GM19043 (cell line): Measurements from ENCODE around the gene TPR.

ENCODE experiments used
- ATAC-seq: cut with Tn5 transposase; IDR thresholded peaks from one replicate; pipeline ENCODE4 v1.9.1; 2021; ENCODE audit warnings: low read depth; ENCODE audit not compliant: unreplicated experiment

Gene TPR

GRCh38 chr1:186330758-186331157 is 44.3 kb downstream of the TPR start:
- ATAC-seq, result no peak

GRCh38 chr1:186327331-186327730 is 47.7 kb downstream of the TPR start:
- ATAC-seq, result no peak

- ATAC-seq, result no peak
Measured at GRCh38 chr1:186326009-186326408, 49.0 kb downstream of the TPR start.

- no peak for ATAC-seq
Measured at GRCh38 chr1:186325239-186325638, 49.8 kb downstream of the TPR start.

- no peak for ATAC-seq
Measured at GRCh38 chr1:186323865-186324264, 51.2 kb downstream of the TPR start.

DNA sequence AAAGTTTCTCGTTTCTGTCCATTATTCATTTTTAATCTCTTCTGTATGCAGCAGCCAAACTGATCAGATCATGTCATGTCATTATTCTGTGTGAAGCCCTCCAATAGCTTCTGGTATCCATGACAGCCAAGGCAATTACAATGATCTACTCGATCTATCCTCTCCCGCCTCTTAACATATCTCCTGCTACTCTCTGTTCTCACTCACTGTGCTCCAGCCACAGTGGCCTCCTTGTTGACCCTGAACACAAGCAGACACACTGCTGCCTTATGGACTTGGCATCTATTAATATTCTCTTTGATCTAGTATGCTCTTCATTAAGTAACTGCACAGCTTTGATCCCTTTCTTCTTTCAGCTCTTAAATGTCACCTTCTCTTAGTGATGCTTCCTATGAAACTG is 59.5 kb downstream of the TPR start:
- ATAC-seq, result no peak

GRCh38 chr1:186311375-186312051 is 63.5 kb downstream of the TPR start:
- ATAC-seq, result no peak

- ATAC-seq, result no peak
Measured at GRCh38 chr1:186310307-186310706, 64.7 kb downstream of the TPR start.

DNA sequence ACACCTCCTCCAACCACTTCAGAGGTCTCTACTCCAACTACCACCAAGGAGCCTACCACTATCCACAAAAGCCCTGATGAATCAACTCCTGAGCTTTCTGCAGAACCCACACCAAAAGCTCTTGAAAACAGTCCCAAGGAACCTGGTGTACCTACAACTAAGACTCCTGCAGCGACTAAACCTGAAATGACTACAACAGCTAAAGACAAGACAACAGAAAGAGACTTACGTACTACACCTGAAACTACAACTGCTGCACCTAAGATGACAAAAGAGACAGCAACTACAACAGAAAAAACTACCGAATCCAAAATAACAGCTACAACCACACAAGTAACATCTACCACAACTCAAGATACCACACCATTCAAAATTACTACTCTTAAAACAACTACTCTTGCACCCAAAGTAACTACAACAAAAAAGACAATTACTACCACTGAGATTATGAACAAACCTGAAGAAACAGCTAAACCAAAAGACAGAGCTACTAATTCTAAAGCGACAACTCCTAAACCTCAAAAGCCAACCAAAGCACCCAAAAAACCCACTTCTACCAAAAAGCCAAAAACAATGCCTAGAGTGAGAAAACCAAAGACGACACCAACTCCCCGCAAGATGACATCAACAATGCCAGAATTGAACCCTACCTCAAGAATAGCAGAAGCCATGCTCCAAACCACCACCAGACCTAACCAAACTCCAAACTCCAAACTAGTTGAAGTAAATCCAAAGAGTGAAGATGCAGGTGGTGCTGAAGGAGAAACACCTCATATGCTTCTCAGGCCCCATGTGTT is 66.6 kb downstream of the TPR start:
- no peak for ATAC-seq

GRCh38 chr1:186307445-186307844 is 67.6 kb downstream of the TPR start:
- ATAC-seq, result no peak

GRCh38 chr1:186306533-186306932 is 68.5 kb downstream of the TPR start:
- no peak for ATAC-seq

DNA sequence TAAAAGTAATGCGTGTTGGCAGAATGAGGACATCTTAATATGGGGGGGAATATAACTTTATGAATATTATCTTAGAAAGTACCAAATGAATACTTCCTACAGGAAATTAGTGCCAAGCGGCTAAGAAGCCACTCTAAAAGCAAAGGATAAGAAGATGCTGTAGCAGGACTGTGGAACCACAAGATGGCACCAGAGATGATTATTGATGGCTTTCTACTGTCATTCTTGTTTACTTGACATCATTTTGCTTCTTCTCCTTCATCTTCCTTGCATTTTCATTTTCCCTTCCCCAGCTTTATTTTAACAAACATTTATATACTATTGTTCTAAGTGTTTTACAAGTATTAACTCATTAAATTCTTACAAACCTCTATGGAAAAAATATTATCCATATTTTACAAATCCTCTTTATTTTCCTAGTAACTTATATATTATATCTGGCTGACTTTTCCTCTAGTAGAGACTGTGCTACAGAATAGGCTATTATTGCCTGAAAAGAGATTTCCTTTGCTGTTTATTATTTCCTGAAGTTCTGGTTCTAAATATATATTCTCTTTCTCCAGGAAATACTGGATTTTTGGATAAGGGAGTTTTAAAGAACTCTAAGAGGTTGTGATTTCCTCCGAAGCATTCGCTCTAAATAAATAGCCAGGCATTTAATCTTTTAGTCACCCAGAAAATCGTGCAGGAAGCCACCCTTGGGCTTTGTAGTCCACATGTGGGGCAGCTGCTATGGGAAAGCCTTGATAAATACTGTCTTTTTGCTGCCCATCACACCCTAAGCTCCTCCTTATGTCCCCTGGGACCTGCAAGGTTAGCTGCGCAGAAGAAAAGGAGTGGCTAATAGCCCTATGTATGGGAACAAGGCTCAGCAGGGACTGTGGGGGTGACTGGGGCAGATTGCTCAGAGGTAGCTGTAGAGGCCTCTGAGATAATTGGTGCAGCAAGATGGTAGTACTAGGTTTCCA is 69.8 kb downstream of the TPR start:
- ATAC-seq, result no peak

- ATAC-seq, result no peak
Measured at GRCh38 chr1:186303911-186304310, 71.1 kb downstream of the TPR start.

- no peak for ATAC-seq
Measured at GRCh38 chr1:186302381-186302920, 72.6 kb downstream of the TPR start.

- no peak for ATAC-seq
Measured at GRCh38 chr1:186301448-186301847, 73.6 kb downstream of the TPR start.

GRCh38 chr1:186300056-186300455 is 75.0 kb downstream of the TPR start:
- no peak for ATAC-seq

DNA sequence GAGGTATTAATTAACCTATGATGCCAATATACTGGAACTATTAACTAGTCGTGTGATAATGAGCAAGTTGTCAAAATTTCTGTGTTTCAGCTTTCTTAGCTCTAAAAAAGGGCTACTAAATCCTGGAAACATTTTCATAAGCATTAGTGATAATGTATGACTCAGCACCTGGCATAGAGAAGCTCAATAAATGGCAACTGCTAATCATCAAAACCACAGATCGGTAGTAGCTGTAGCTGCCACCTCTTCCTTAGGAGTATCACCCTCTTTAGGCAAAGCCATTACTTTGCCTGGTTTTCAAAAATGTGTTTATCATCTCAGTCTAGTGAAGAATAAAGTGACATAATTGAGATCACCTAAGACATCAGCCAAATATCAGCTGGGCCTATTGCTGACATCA is 75.5 kb downstream of the TPR start:
- ATAC-seq, result no peak

- no peak for ATAC-seq
Measured at GRCh38 chr1:186298851-186299250, 76.2 kb downstream of the TPR start.

GRCh38 chr1:186297439-186298045 is 77.5 kb downstream of the TPR start:
- ATAC-seq, result no peak

- ATAC-seq, result no peak
Measured at GRCh38 chr1:186295980-186296379, 79.1 kb downstream of the TPR start, which contains the start of gene PRG4. Gene PRG4, plus strand, starts transcription at chr1:186296279.
